ENCODE data around the gene KIAA1328. TPM values are rescaled to one million over a fixed set of nuclear protein-coding genes. Genes with fewer than 3 reads are reported as not detected.
"Not testable (repeated sequence)": the region's sequence is repeated elsewhere in the genome, so short reads cannot be mapped to it uniquely, and the experiment has no call there.

Gene KIAA1328
- total RNA-seq, 4 donors from 2014 or later, result 11.3 to 26.1 (median 15.3) TPM

GRCh38 chr18:37163119-37163518 lies 334.2 kb downstream of the KIAA1328 start:
- Histone ChIP-seq H3K36me3 (peaks cover 0 to 10% of the 10 kb centered on the region in 2 donors), H3K27ac (no peak overlapping the region), H3K4me3 (no peak overlapping the region), H3K4me1 (no peaks in the 10 kb centered on the region), H3K9me3 (no peaks in the 10 kb centered on the region), H3K27me3 (no peaks in the 10 kb centered on the region)
- TF ChIP-seq POLR2A (IDR thresholded peaks at IDR 0.05) (no peak), POLR2AphosphoS5 (IDR thresholded peaks at IDR 0.05) (no peak)
- 84 to 89% methylated on average over 4 of the region's 4 CpGs for WGBS, 2 donors (ENCODE audit: low coverage in 1 of 2)
- ATAC-seq, result no peak

GRCh38 chr18:37166491-37166890 lies 337.6 kb downstream of the KIAA1328 start:
- no peak for ATAC-seq
- Histone ChIP-seq H3K36me3 (peaks cover 0 to 11% of the 10 kb centered on the region in 2 donors), H3K27me3 (no peaks in the 10 kb centered on the region), H3K4me3 (no peak overlapping the region), H3K27ac (no peak overlapping the region), H3K9me3 (no peaks in the 10 kb centered on the region), H3K4me1 (no peaks in the 10 kb centered on the region)
- TF ChIP-seq POLR2A (IDR thresholded peaks at IDR 0.05) (no peak), EP300 (IDR thresholded peaks at IDR 0.05) (no peak), POLR2AphosphoS5 (IDR thresholded peaks at IDR 0.05) (no peak), CTCF (IDR thresholded peaks at IDR 0.05) (no peak)
- 90% methylated on average over 1 of the region's 1 CpG; no CpG with 5 or more reads in 1 of the 2 donors for WGBS, 2 donors (ENCODE audit: low coverage in 1 of 2)

- H3K27me3 ChIP-seq, H3K4me1 ChIP-seq, H3K4me3 ChIP-seq, ATAC-seq, H3K9me3 ChIP-seq, H3K27ac ChIP-seq: not testable (repeated sequence)
- 83 to 90% methylated on average over 3 of the region's 6 CpGs for WGBS, 2 donors (ENCODE audit: low coverage in 1 of 2)
- peaks cover 0 to 13% of the 10 kb centered on the region in 2 donors for H3K36me3 ChIP-seq
Observed at GRCh38 chr18:37166966-37167365, 338.0 kb downstream of the KIAA1328 start.

- Histone ChIP-seq H3K36me3 (peaks cover 0 to 23% of the 10 kb centered on the region in 2 donors), H3K27ac (no peak overlapping the region), H3K9me3 (no peaks in the 10 kb centered on the region), H3K4me3 (no peak overlapping the region), H3K27me3 (no peaks in the 10 kb centered on the region), H3K4me1 (no peaks in the 10 kb centered on the region)
- TF ChIP-seq EP300 (IDR thresholded peaks at IDR 0.05), result no peak
- no peak for TF ChIP-seq POLR2AphosphoS5 (IDR thresholded peaks at IDR 0.05)
- TF ChIP-seq POLR2A (IDR thresholded peaks at IDR 0.05), result no peak
- TF ChIP-seq CTCF (IDR thresholded peaks at IDR 0.05), result no peak
- ATAC-seq, result no peak
Observed at GRCh38 chr18:37170984-37171383, 342.1 kb downstream of the KIAA1328 start.

- H3K4me1 ChIP-seq, result no peaks in the 10 kb centered on the region
- ATAC-seq, result no peak
- H3K9me3 ChIP-seq, result no peaks in the 10 kb centered on the region
- no peak overlapping the region for H3K4me3 ChIP-seq
- H3K36me3 ChIP-seq, result peaks cover 0 to 23% of the 10 kb centered on the region in 2 donors
- no peaks in the 10 kb centered on the region for H3K27me3 ChIP-seq
- no peak overlapping the region for H3K27ac ChIP-seq
- WGBS, 2 donors (ENCODE audit: low coverage in 1 of 2), result 76 to 96% methylated on average over 2 of the region's 2 CpGs
- TF ChIP-seq CTCF (IDR thresholded peaks at IDR 0.05) (no peak), POLR2AphosphoS5 (IDR thresholded peaks at IDR 0.05) (no peak), POLR2A (IDR thresholded peaks at IDR 0.05) (no peak), EP300 (IDR thresholded peaks at IDR 0.05) (no peak)
Observed at GRCh38 chr18:37173384-37173783, 344.5 kb downstream of the KIAA1328 start.

GRCh38 chr18:37175727-37176620 lies 347.0 kb downstream of the KIAA1328 start:
- no peak for TF ChIP-seq CTCF (IDR thresholded peaks at IDR 0.05)
- no peaks in the 10 kb centered on the region for H3K4me1 ChIP-seq
- H3K4me3 ChIP-seq, result no peak overlapping the region
- 67 to 92% methylated on average over 1 of the region's 1 CpG for WGBS, 2 donors (ENCODE audit: low coverage in 1 of 2)
- no peaks in the 10 kb centered on the region for H3K9me3 ChIP-seq
- no peaks in the 10 kb centered on the region for H3K27me3 ChIP-seq
- no peak overlapping the region for H3K27ac ChIP-seq
- peaks cover 0 to 23% of the 10 kb centered on the region in 2 donors for H3K36me3 ChIP-seq
- no peak for ATAC-seq
